Activated T-cell treated with anti-CD3 and anti-CD28 coated beads, Interleukin-2, amount 50 U/mL, for 48 hours (primary cell): ENCODE measurements around the gene RNF149.
"Not testable (repeated sequence)": the region's sequence is repeated elsewhere in the genome, so short reads cannot be mapped to it uniquely, and the experiment has no call there.

Experiments used
- DNase-seq, 2 experiments: peaks; one replicate each; pipeline ENCODE4 v3.0.0-alpha.2; 2020

The RNF149 gene

GRCh38 chr2:101330253-101330933 is 21.9 kb upstream of the RNF149 start:
- peak; percentile 62 to 66 for DNase-seq

- no peak for DNase-seq
These were observed 20.5 kb upstream of the RNF149 start for GRCh38 chr2:101329026-101329425.

GRCh38 chr2:101328474-101329007 is 20.0 kb upstream of the RNF149 start:
- DNase-seq: no peak

- no peak for DNase-seq
These were observed 19.4 kb upstream of the RNF149 start for GRCh38 chr2:101327863-101328394.

GRCh38 chr2:101325425-101325824 is 16.9 kb upstream of the RNF149 start:
- no peak for DNase-seq

GRCh38 chr2:101316568-101316967 is 8.1 kb upstream of the RNF149 start:
- DNase-seq: not testable (repeated sequence)

GRCh38 chr2:101311696-101312017 is 3.2 kb upstream of the RNF149 start:
- DNase-seq: no peak

GRCh38 chr2:101310834-101311695 is 2.6 kb upstream of the RNF149 start:
- no peak for DNase-seq

GRCh38 chr2:101310090-101310833 is 1.8 kb upstream of the RNF149 start:
- no peak for DNase-seq

GRCh38 chr2:101307950-101308431 is 510 bp downstream of the RNF149 start:
- peak; percentile 64 to 70 for DNase-seq

- DNase-seq: peak; percentile 62 to 64
These were observed 998 bp downstream of the RNF149 start for GRCh38 chr2:101307503-101307902.

- DNase-seq: peak; percentile 47 to 50
These were observed 2.1 kb downstream of the RNF149 start for GRCh38 chr2:101306410-101306809.

- DNase-seq: no peak
These were observed 2.9 kb downstream of the RNF149 start for GRCh38 chr2:101305492-101306078.

GRCh38 chr2:101305035-101305434 is 3.5 kb downstream of the RNF149 start:
- DNase-seq: peak in 1 of 2 experiments; percentile 39

GRCh38 chr2:101303688-101304087 is 4.8 kb downstream of the RNF149 start:
- DNase-seq: no peak

GRCh38 chr2:101302016-101302415 is 6.5 kb downstream of the RNF149 start:
- DNase-seq: no peak

- no peak for DNase-seq
These were observed 7.7 kb downstream of the RNF149 start for GRCh38 chr2:101300836-101301235.

GRCh38 chr2:101300164-101300563 is 8.3 kb downstream of the RNF149 start:
- no peak for DNase-seq

- no peak for DNase-seq
These were observed 8.9 kb downstream of the RNF149 start for GRCh38 chr2:101299604-101300003.

GRCh38 chr2:101297383-101297782 is 11.1 kb downstream of the RNF149 start:
- DNase-seq: no peak

GRCh38 chr2:101296371-101296770 is 12.1 kb downstream of the RNF149 start:
- DNase-seq: no peak

- no peak for DNase-seq
These were observed 12.6 kb downstream of the RNF149 start for GRCh38 chr2:101295895-101296294.
